HEK293 (cell line): ENCODE measurements around the gene NAGLU.

Experiments used
- CTCF ChIA-PET: fragments of 350-600 bp; formaldehyde crosslinking; extraction: SDS; loops from one replicate; lab custom pipeline; 2021; ENCODE audit warnings: antibody characterized with exemption; lab: Yijun Ruan, JAX
- POLR2A ChIA-PET: fragments of 300-600 bp; formaldehyde crosslinking; extraction: SDS; loops from one replicate; lab custom pipeline; 2020; ENCODE audit warnings: antibody characterized with exemption, inconsistent platforms; lab: Yijun Ruan, JAX
- H3K27ac ChIP-seq: fragments of 200-500 bp; sonication (Bioruptor generic); 2 replicates; pipeline ENCODE4 v1.5.1; 2014; ENCODE audit warnings: low read depth, low read length, control low read depth, inconsistent platforms; ENCODE audit errors: extremely low read depth
- H3K36me3 ChIP-seq, 2 experiments: fragments of 200-500 bp in 1 of 2; sonication (Bioruptor generic) in 1 of 2; 1 replicate in 1 of 2; 2 replicates in 1 of 2; pipeline ENCODE4 v1.5.1; 2014 to 2017; ENCODE audit warnings: inconsistent platforms in 2 of 2, low read length in 2 of 2; ENCODE audit not compliant: control insufficient read depth in 2 of 2, insufficient read depth in 1 of 2
- H3K4me1 ChIP-seq: fragments of 200-500 bp; sonication (Bioruptor generic); 2 replicates; pipeline ENCODE4 v1.5.1; 2014; ENCODE audit warnings: mild to moderate bottlenecking, low read length, inconsistent platforms; ENCODE audit not compliant: control insufficient read depth, insufficient read depth
- H3K4me3 ChIP-seq: 2 replicates; pipeline ENCODE4 v1.5.1; 2011; ENCODE audit warnings: low read depth, mild to moderate bottlenecking, control low read depth, low read length, moderate library complexity
- H3K9me3 ChIP-seq: fragments of 200-500 bp; sonication (Bioruptor generic); 2 replicates; pipeline ENCODE4 v1.5.1; 2014; ENCODE audit warnings: low read depth, low read length, inconsistent platforms; ENCODE audit not compliant: control insufficient read depth, insufficient read depth
- MYNN ChIP-seq: fragments of 450-650 bp; formaldehyde crosslinking; IDR thresholded peaks from 2 replicates; pipeline ENCODE4 v1.5.1; 2016; ENCODE audit warnings: missing biosample characterization, missing genetic modification characterization, borderline replicate concordance
- PRDM1 ChIP-seq: fragments of 450-650 bp; formaldehyde crosslinking; IDR thresholded peaks from 2 replicates; pipeline ENCODE4; 2016; ENCODE audit warnings: missing biosample characterization, missing genetic modification characterization
- SALL2 ChIP-seq: fragments of 450-650 bp; formaldehyde crosslinking; IDR thresholded peaks from 2 replicates; pipeline ENCODE4 v1.5.0; 2017; ENCODE audit warnings: missing biosample characterization, mild to moderate bottlenecking, missing genetic modification characterization, borderline replicate concordance
- SCRT1 ChIP-seq: fragments of 450-650 bp; formaldehyde crosslinking; IDR thresholded peaks from 2 replicates; pipeline ENCODE4 v1.5.1; 2016; ENCODE audit warnings: missing biosample characterization, missing genetic modification characterization, borderline replicate concordance
- SP2 ChIP-seq: fragments of 450-650 bp; formaldehyde crosslinking; IDR thresholded peaks from 2 replicates; pipeline ENCODE4 v1.5.1; 2016; ENCODE audit warnings: missing biosample characterization, missing genetic modification characterization
- YY1 ChIP-seq: fragments of 450-650 bp; formaldehyde crosslinking; IDR thresholded peaks from 2 replicates; pipeline ENCODE4 v1.5.1; 2018; ENCODE audit warnings: missing biosample characterization, missing genetic modification characterization
- ZBTB20 ChIP-seq: fragments of 450-650 bp; formaldehyde crosslinking; IDR thresholded peaks from 2 replicates; pipeline ENCODE4 v1.5.1; 2016; ENCODE audit warnings: missing biosample characterization, missing genetic modification characterization
- ZBTB21 ChIP-seq: fragments of 450-650 bp; formaldehyde crosslinking; IDR thresholded peaks from 2 replicates; pipeline ENCODE4 v1.5.1; 2017; ENCODE audit warnings: missing biosample characterization, missing genetic modification characterization
- ZBTB44 ChIP-seq: fragments of 450-650 bp; IDR thresholded peaks from 2 replicates; pipeline ENCODE4 v1.5.1; 2018; ENCODE audit warnings: missing biosample characterization, mild to moderate bottlenecking, missing genetic modification characterization
- ZNF140 ChIP-seq: fragments of 450-650 bp; formaldehyde crosslinking; IDR thresholded peaks from 2 replicates; pipeline ENCODE4 v1.5.1; 2016; ENCODE audit warnings: missing biosample characterization, missing genetic modification characterization
- ZNF157 ChIP-seq: fragments of 450-650 bp; formaldehyde crosslinking; IDR thresholded peaks from 2 replicates; pipeline ENCODE4 v1.5.1; 2016; ENCODE audit warnings: missing biosample characterization, missing genetic modification characterization
- ZNF169 ChIP-seq: fragments of 450-650 bp; formaldehyde crosslinking; IDR thresholded peaks from 2 replicates; pipeline ENCODE4 v1.5.1; 2016; ENCODE audit warnings: missing biosample characterization, missing genetic modification characterization
- ZNF324 ChIP-seq: fragments of 450-650 bp; formaldehyde crosslinking; IDR thresholded peaks from 2 replicates; pipeline ENCODE4 v1.5.1; 2016; ENCODE audit warnings: missing biosample characterization, missing genetic modification characterization
- ZNF433 ChIP-seq: fragments of 450-650 bp; formaldehyde crosslinking; IDR thresholded peaks from 2 replicates; pipeline ENCODE4 v1.5.1; 2016; ENCODE audit warnings: missing biosample characterization, missing genetic modification characterization, low read depth
- ZNF473 ChIP-seq: fragments of 450-650 bp; formaldehyde crosslinking; IDR thresholded peaks from 2 replicates; pipeline ENCODE4 v1.5.1; 2017; ENCODE audit warnings: missing biosample characterization, missing genetic modification characterization
- ZNF488 ChIP-seq: fragments of 450-650 bp; formaldehyde crosslinking; IDR thresholded peaks from 2 replicates; pipeline ENCODE4 v1.5.1; 2016; ENCODE audit warnings: missing biosample characterization, missing genetic modification characterization
- ZNF558 ChIP-seq: fragments of 450-650 bp; formaldehyde crosslinking; IDR thresholded peaks from 2 replicates; pipeline ENCODE4 v1.5.1; 2016; ENCODE audit warnings: missing biosample characterization, missing genetic modification characterization
- ZNF596 ChIP-seq: fragments of 450-650 bp; IDR thresholded peaks from 2 replicates; pipeline ENCODE4 v1.5.0; 2018; ENCODE audit warnings: missing biosample characterization, mild to moderate bottlenecking, missing genetic modification characterization, moderate library complexity
- ZNF610 ChIP-seq: fragments of 450-650 bp; formaldehyde crosslinking; IDR thresholded peaks from 2 replicates; pipeline ENCODE4 v1.5.1; 2016; ENCODE audit warnings: missing biosample characterization, missing genetic modification characterization, borderline replicate concordance
- ZNF623 ChIP-seq: fragments of 450-650 bp; formaldehyde crosslinking; IDR thresholded peaks from 2 replicates; pipeline ENCODE4 v1.5.1; 2016; ENCODE audit warnings: missing biosample characterization, missing genetic modification characterization
- ZNF664 ChIP-seq: fragments of 450-650 bp; formaldehyde crosslinking; IDR thresholded peaks from 2 replicates; pipeline ENCODE4 v1.5.1; 2016; ENCODE audit warnings: missing biosample characterization, missing genetic modification characterization
- ZNF768 ChIP-seq: fragments of 450-650 bp; formaldehyde crosslinking; IDR thresholded peaks from 2 replicates; pipeline ENCODE4 v1.5.1; 2018; ENCODE audit warnings: missing biosample characterization, mild to moderate bottlenecking, missing genetic modification characterization
- ZNF777 ChIP-seq: fragments of 450-650 bp; formaldehyde crosslinking; IDR thresholded peaks from 2 replicates; pipeline ENCODE4 v1.5.1; 2017; ENCODE audit warnings: missing biosample characterization, missing genetic modification characterization, borderline replicate concordance
- ZNF792 ChIP-seq: fragments of 450-650 bp; formaldehyde crosslinking; IDR thresholded peaks from 2 replicates; pipeline ENCODE4 v1.5.1; 2016; ENCODE audit warnings: missing biosample characterization, missing genetic modification characterization
- ZNF843 ChIP-seq: fragments of 450-650 bp; formaldehyde crosslinking; IDR thresholded peaks from 2 replicates; pipeline ENCODE4 v1.5.1; 2016; ENCODE audit warnings: missing biosample characterization, missing genetic modification characterization
- ZSCAN23 ChIP-seq: fragments of 450-650 bp; formaldehyde crosslinking; IDR thresholded peaks from 2 replicates; pipeline ENCODE4 v1.5.1; 2016; ENCODE audit warnings: missing biosample characterization, missing genetic modification characterization
- ZSCAN30 ChIP-seq: fragments of 450-650 bp; IDR thresholded peaks from 2 replicates; pipeline ENCODE4 v1.5.1; 2018; ENCODE audit warnings: missing biosample characterization, mild to moderate bottlenecking, missing genetic modification characterization, moderate library complexity
- ZSCAN4 ChIP-seq: fragments of 450-650 bp; formaldehyde crosslinking; IDR thresholded peaks from 2 replicates; pipeline ENCODE4 v1.5.1; 2017; ENCODE audit warnings: missing biosample characterization, missing genetic modification characterization
- TF ChIP-seq, protein P1 (sequence below): fragments of 450-650 bp; formaldehyde crosslinking; IDR thresholded peaks from 2 replicates; pipeline ENCODE4 v1.5.1; 2016; ENCODE audit warnings: missing biosample characterization, missing genetic modification characterization
- TF ChIP-seq, protein P2 (sequence below): fragments of 450-650 bp; formaldehyde crosslinking; IDR thresholded peaks from 2 replicates; pipeline ENCODE4 v1.5.1; 2016; ENCODE audit warnings: missing biosample characterization, missing genetic modification characterization
- TF ChIP-seq, protein P3 (sequence below): fragments of 450-650 bp; formaldehyde crosslinking; IDR thresholded peaks from 2 replicates; pipeline ENCODE4 v1.5.1; 2016; ENCODE audit warnings: missing biosample characterization, missing genetic modification characterization

Gene NAGLU

GRCh38 chr17:42566215-42566882 is 30.3 kb downstream of the NAGLU start:
- Histone ChIP-seq H3K9me3 (no peaks in the 10 kb centered on the region), H3K36me3 (peaks cover 12 to 72% of the 10 kb centered on the region in 2 experiments), H3K4me1 (peaks cover 10% of the 10 kb centered on the region; the same call in 1 of the 2 replicates), H3K27ac (peak overlapping the region; percentile 86), H3K4me3 (peak overlapping the region; percentile 86)
- ChIA-PET POLR2A (interaction anchor here (0.5 to 4.8 kb wide), 6 partner anchors 12 to 832 kb away, joined by 3 to 48 read pairs (median 7); partner anchors contain the start of genes PSMC3IP and VPS25), CTCF (interaction anchor here (0.7 to 4.9 kb wide), 4 partner anchors 11 to 440 kb away, joined by 3 to 34 read pairs (median 5); partner anchors contain the start of genes BECN1 and PSMC3IP)
- TF ChIP-seq ZNF777 (tag by site-specific recombination): no peak
- TF ChIP-seq, protein P1, sequence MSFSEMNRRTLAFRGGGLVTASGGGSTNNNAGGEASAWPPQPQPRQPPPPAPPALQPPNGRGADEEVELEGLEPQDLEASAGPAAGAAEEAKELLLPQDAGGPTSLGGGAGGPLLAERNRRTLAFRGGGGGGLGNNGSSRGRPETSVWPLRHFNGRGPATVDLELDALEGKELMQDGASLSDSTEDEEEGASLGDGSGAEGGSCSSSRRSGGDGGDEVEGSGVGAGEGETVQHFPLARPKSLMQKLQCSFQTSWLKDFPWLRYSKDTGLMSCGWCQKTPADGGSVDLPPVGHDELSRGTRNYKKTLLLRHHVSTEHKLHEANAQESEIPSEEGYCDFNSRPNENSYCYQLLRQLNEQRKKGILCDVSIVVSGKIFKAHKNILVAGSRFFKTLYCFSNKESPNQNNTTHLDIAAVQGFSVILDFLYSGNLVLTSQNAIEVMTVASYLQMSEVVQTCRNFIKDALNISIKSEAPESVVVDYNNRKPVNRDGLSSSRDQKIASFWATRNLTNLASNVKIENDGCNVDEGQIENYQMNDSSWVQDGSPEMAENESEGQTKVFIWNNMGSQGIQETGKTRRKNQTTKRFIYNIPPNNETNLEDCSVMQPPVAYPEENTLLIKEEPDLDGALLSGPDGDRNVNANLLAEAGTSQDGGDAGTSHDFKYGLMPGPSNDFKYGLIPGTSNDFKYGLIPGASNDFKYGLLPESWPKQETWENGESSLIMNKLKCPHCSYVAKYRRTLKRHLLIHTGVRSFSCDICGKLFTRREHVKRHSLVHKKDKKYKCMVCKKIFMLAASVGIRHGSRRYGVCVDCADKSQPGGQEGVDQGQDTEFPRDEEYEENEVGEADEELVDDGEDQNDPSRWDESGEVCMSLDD (tag by site-specific recombination): 0 out of 2 replicates have a peak, but pooled peaks have one; percentile 17
- no peak for TF ChIP-seq ZNF488
- no peak for TF ChIP-seq ZSCAN23
- TF ChIP-seq, protein P2, sequence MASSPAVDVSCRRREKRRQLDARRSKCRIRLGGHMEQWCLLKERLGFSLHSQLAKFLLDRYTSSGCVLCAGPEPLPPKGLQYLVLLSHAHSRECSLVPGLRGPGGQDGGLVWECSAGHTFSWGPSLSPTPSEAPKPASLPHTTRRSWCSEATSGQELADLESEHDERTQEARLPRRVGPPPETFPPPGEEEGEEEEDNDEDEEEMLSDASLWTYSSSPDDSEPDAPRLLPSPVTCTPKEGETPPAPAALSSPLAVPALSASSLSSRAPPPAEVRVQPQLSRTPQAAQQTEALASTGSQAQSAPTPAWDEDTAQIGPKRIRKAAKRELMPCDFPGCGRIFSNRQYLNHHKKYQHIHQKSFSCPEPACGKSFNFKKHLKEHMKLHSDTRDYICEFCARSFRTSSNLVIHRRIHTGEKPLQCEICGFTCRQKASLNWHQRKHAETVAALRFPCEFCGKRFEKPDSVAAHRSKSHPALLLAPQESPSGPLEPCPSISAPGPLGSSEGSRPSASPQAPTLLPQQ (tag by site-specific recombination): no peak
- TF ChIP-seq ZNF610 (tag by site-specific recombination): peak; percentile 65
- no peak for TF ChIP-seq SP2
- TF ChIP-seq YY1 (tag by site-specific recombination): peak; percentile 92
- TF ChIP-seq ZNF558 (tag by site-specific recombination): no peak
- TF ChIP-seq ZNF596 (tag by site-specific recombination): 0 out of 2 replicates have a peak, but pooled peaks have one; percentile 19
- TF ChIP-seq, protein P3, sequence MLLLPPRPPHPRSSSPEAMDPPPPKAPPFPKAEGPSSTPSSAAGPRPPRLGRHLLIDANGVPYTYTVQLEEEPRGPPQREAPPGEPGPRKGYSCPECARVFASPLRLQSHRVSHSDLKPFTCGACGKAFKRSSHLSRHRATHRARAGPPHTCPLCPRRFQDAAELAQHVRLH (tag by site-specific recombination): no peak
- no peak for TF ChIP-seq ZBTB20
- TF ChIP-seq SCRT1 (tag by site-specific recombination): no peak
- no peak for TF ChIP-seq ZNF140 (tag by site-specific recombination)
- TF ChIP-seq ZNF843 (tag by site-specific recombination): no peak; the same call in 1 of the 2 replicates
- no peak for TF ChIP-seq ZSCAN30
- no peak for TF ChIP-seq ZNF664 (tag by site-specific recombination)
- TF ChIP-seq ZNF792 (tag by site-specific recombination): no peak
- TF ChIP-seq ZNF473 (tag by site-specific recombination): no peak
- TF ChIP-seq PRDM1 (tag by site-specific recombination): no peak
- no peak for TF ChIP-seq ZNF169 (tag by site-specific recombination)
- TF ChIP-seq ZNF324 (tag by site-specific recombination): no peak
- no peak for TF ChIP-seq ZBTB21 (tag by site-specific recombination)
- TF ChIP-seq ZNF623 (tag by site-specific recombination): no peak
- no peak for TF ChIP-seq ZNF768
- no peak for TF ChIP-seq ZNF433 (tag by site-specific recombination)
- TF ChIP-seq ZBTB44 (tag by site-specific recombination): no peak
- TF ChIP-seq ZNF157: no peak
- no peak for TF ChIP-seq ZSCAN4
- TF ChIP-seq MYNN (tag by site-specific recombination): no peak
- no peak for TF ChIP-seq SALL2 (tag by site-specific recombination)
